Prostate gland (tissue), 2 donors: ENCODE measurements around the gene LYVE1.

Experiments
- CTCF ChIP-seq, 4 experiments: fragments of 200-600 bp in 2 of 4; fragments of 450-650 bp in 2 of 4; sonication (generic) in 2 of 4; IDR thresholded peaks; 1 replicate in 3 of 4; 2 replicates in 1 of 4; pipeline ENCODE4 v1.5.1; 2016 to 2019; ENCODE audit warnings: antibody characterized with exemption in 4 of 4, mild to moderate bottlenecking in 2 of 4, moderate library complexity in 2 of 4
- POLR2A ChIP-seq: fragments of 450-650 bp; IDR thresholded peaks from one replicate; pipeline ENCODE4 v1.6.1; 2016; ENCODE audit warnings: antibody characterized with exemption, mild to moderate bottlenecking
- POLR2AphosphoS5 ChIP-seq: sonication (generic); formaldehyde crosslinking; IDR thresholded peaks from one replicate; pipeline ENCODE4 v1.6.1; 2017; ENCODE audit warnings: antibody characterized with exemption

- TF ChIP-seq CTCF (IDR thresholded peaks at IDR 0.05) (no peak), POLR2AphosphoS5 (no peak), POLR2A (no peak)
These were observed 11.9 kb downstream of the LYVE1 start for GRCh38 chr11:10556590-10556989.
